ENCODE measurements around the gene NEDD4L.

DNA sequence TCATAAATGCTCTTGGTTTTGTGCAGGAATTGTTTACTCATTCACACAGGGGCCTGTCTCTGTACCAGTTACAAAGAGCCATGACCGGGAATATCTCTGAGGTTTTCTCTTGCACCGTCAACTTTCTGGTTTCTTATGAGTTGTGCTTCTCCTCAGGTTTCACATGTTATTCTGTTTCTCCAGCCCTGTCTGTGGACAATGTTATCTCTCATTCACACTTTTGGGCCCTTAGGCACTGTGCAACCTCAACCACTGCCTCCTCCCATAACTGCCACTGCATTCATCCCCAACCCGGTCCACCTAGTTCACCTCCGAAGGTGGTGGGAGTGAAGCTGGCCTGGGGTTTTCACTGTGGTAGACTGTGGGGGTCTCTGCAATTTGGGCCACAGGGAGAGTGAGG, 22.5 kb upstream of the NEDD4L start:
- TF ChIP-seq, protein P1, sequence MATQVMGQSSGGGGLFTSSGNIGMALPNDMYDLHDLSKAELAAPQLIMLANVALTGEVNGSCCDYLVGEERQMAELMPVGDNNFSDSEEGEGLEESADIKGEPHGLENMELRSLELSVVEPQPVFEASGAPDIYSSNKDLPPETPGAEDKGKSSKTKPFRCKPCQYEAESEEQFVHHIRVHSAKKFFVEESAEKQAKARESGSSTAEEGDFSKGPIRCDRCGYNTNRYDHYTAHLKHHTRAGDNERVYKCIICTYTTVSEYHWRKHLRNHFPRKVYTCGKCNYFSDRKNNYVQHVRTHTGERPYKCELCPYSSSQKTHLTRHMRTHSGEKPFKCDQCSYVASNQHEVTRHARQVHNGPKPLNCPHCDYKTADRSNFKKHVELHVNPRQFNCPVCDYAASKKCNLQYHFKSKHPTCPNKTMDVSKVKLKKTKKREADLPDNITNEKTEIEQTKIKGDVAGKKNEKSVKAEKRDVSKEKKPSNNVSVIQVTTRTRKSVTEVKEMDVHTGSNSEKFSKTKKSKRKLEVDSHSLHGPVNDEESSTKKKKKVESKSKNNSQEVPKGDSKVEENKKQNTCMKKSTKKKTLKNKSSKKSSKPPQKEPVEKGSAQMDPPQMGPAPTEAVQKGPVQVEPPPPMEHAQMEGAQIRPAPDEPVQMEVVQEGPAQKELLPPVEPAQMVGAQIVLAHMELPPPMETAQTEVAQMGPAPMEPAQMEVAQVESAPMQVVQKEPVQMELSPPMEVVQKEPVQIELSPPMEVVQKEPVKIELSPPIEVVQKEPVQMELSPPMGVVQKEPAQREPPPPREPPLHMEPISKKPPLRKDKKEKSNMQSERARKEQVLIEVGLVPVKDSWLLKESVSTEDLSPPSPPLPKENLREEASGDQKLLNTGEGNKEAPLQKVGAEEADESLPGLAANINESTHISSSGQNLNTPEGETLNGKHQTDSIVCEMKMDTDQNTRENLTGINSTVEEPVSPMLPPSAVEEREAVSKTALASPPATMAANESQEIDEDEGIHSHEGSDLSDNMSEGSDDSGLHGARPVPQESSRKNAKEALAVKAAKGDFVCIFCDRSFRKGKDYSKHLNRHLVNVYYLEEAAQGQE (IDR thresholded peaks at IDR 0.05; ENCODE audit: low read depth, low read length), result no peak
- TF ChIP-seq, protein P2, sequence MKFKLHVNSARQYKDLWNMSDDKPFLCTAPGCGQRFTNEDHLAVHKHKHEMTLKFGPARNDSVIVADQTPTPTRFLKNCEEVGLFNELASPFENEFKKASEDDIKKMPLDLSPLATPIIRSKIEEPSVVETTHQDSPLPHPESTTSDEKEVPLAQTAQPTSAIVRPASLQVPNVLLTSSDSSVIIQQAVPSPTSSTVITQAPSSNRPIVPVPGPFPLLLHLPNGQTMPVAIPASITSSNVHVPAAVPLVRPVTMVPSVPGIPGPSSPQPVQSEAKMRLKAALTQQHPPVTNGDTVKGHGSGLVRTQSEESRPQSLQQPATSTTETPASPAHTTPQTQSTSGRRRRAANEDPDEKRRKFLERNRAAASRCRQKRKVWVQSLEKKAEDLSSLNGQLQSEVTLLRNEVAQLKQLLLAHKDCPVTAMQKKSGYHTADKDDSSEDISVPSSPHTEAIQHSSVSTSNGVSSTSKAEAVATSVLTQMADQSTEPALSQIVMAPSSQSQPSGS (IDR thresholded peaks at IDR 0.05; ENCODE audit: low read length), result no peak
- TF ChIP-seq, protein P3, sequence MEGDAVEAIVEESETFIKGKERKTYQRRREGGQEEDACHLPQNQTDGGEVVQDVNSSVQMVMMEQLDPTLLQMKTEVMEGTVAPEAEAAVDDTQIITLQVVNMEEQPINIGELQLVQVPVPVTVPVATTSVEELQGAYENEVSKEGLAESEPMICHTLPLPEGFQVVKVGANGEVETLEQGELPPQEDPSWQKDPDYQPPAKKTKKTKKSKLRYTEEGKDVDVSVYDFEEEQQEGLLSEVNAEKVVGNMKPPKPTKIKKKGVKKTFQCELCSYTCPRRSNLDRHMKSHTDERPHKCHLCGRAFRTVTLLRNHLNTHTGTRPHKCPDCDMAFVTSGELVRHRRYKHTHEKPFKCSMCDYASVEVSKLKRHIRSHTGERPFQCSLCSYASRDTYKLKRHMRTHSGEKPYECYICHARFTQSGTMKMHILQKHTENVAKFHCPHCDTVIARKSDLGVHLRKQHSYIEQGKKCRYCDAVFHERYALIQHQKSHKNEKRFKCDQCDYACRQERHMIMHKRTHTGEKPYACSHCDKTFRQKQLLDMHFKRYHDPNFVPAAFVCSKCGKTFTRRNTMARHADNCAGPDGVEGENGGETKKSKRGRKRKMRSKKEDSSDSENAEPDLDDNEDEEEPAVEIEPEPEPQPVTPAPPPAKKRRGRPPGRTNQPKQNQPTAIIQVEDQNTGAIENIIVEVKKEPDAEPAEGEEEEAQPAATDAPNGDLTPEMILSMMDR (IDR thresholded peaks at IDR 0.05 in 2 of 3, conservative IDR thresholded peaks at IDR 0.05 in 1 of 3; ENCODE audit: control insufficient read depth in 2 of 3, extremely low read depth in 1 of 3, insufficient read depth in 1 of 3, low read depth in 3 of 3, low read length in 3 of 3), result no peak
- no peak for TF ChIP-seq SPI1 (IDR thresholded peaks at IDR 0.05; ENCODE audit: borderline replicate concordance, insufficient read depth, low read depth, low read length)
- no peak for TF ChIP-seq ZNF24 (IDR thresholded peaks at IDR 0.05)
- no peak for TF ChIP-seq MEF2A (IDR thresholded peaks at IDR 0.05; ENCODE audit: insufficient read depth, low read depth, low read length)
- no peak for TF ChIP-seq TCF7 (IDR thresholded peaks at IDR 0.05; ENCODE audit: borderline replicate concordance)
- no peak for TF ChIP-seq ESRRA (IDR thresholded peaks at IDR 0.05; ENCODE audit: low read length)
- TF ChIP-seq SMC3 (IDR thresholded peaks at IDR 0.05; ENCODE audit: borderline replicate concordance, low read length), result no peak
- TF ChIP-seq HDAC2 (IDR thresholded peaks at IDR 0.05), result no peak
- no peak for TF ChIP-seq KDM1A (IDR thresholded peaks at IDR 0.05; ENCODE audit: borderline replicate concordance)
- TF ChIP-seq EZH2 (IDR thresholded peaks at IDR 0.05; ENCODE audit: borderline replicate concordance, control insufficient read depth, low read depth, low read length), result no peak
- no peak for TF ChIP-seq NFYB (IDR thresholded peaks at IDR 0.05; ENCODE audit: insufficient read depth, low read depth, low read length)
